Measurements from ENCODE around the gene CHD5.

- TF ChIP-seq, protein P1, sequence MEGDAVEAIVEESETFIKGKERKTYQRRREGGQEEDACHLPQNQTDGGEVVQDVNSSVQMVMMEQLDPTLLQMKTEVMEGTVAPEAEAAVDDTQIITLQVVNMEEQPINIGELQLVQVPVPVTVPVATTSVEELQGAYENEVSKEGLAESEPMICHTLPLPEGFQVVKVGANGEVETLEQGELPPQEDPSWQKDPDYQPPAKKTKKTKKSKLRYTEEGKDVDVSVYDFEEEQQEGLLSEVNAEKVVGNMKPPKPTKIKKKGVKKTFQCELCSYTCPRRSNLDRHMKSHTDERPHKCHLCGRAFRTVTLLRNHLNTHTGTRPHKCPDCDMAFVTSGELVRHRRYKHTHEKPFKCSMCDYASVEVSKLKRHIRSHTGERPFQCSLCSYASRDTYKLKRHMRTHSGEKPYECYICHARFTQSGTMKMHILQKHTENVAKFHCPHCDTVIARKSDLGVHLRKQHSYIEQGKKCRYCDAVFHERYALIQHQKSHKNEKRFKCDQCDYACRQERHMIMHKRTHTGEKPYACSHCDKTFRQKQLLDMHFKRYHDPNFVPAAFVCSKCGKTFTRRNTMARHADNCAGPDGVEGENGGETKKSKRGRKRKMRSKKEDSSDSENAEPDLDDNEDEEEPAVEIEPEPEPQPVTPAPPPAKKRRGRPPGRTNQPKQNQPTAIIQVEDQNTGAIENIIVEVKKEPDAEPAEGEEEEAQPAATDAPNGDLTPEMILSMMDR (IDR thresholded peaks at IDR 0.05 in 2 of 3, conservative IDR thresholded peaks at IDR 0.05 in 1 of 3; ENCODE audit: borderline replicate concordance in 1 of 3, insufficient read depth in 1 of 3, low read depth in 2 of 3, low read length in 2 of 3): no peak
- TF ChIP-seq POLR2A (IDR thresholded peaks at IDR 0.05; ENCODE audit: borderline replicate concordance, extremely low read depth, insufficient read depth, insufficient read length): no peak
- TF ChIP-seq SP1 (IDR thresholded peaks at IDR 0.05; ENCODE audit: low read depth): no peak
- no peak for TF ChIP-seq ZFX (IDR thresholded peaks at IDR 0.05)
- no peak for TF ChIP-seq JUND (IDR thresholded peaks at IDR 0.05)
- TF ChIP-seq, protein P2, sequence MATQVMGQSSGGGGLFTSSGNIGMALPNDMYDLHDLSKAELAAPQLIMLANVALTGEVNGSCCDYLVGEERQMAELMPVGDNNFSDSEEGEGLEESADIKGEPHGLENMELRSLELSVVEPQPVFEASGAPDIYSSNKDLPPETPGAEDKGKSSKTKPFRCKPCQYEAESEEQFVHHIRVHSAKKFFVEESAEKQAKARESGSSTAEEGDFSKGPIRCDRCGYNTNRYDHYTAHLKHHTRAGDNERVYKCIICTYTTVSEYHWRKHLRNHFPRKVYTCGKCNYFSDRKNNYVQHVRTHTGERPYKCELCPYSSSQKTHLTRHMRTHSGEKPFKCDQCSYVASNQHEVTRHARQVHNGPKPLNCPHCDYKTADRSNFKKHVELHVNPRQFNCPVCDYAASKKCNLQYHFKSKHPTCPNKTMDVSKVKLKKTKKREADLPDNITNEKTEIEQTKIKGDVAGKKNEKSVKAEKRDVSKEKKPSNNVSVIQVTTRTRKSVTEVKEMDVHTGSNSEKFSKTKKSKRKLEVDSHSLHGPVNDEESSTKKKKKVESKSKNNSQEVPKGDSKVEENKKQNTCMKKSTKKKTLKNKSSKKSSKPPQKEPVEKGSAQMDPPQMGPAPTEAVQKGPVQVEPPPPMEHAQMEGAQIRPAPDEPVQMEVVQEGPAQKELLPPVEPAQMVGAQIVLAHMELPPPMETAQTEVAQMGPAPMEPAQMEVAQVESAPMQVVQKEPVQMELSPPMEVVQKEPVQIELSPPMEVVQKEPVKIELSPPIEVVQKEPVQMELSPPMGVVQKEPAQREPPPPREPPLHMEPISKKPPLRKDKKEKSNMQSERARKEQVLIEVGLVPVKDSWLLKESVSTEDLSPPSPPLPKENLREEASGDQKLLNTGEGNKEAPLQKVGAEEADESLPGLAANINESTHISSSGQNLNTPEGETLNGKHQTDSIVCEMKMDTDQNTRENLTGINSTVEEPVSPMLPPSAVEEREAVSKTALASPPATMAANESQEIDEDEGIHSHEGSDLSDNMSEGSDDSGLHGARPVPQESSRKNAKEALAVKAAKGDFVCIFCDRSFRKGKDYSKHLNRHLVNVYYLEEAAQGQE (IDR thresholded peaks at IDR 0.05; ENCODE audit: low read depth): no peak
- TF ChIP-seq ZNF274 (IDR thresholded peaks at IDR 0.05; ENCODE audit: low read depth, low read length): no peak
- no peak for TF ChIP-seq SIN3A (IDR thresholded peaks at IDR 0.05; ENCODE audit: low read depth)
- TF ChIP-seq EZH2 (IDR thresholded peaks at IDR 0.05): no peak
- no peak for TF ChIP-seq RAD21 (IDR thresholded peaks at IDR 0.05; ENCODE audit: low read depth)
- no peak for TF ChIP-seq SRF (IDR thresholded peaks at IDR 0.05; ENCODE audit: low read depth)
- TF ChIP-seq YY1 (IDR thresholded peaks at IDR 0.05; ENCODE audit: extremely low read depth, insufficient replicate concordance, low read depth, low read length): no peak
- TF ChIP-seq POLR2AphosphoS5 (IDR thresholded peaks at IDR 0.05; ENCODE audit: low read depth, low read length): no peak
These were observed 11.8 kb upstream of the CHD5 start for GRCh38 chr1:6191968-6192367.
